ENCODE results near the gene SMIM38.
"Not testable (repeated sequence)": the region's sequence is repeated elsewhere in the genome, so short reads cannot be mapped to it uniquely, and the experiment has no call there.

The SMIM38 gene

GRCh38 chr11:69136471-69136870, 19.3 kb upstream of the SMIM38 start:
- DNase-seq (ENCODE audit: low read depth) = no peak
- no peak overlapping the region for H3K4me3 ChIP-seq (ENCODE audit: low read depth, low read length)

DNA sequence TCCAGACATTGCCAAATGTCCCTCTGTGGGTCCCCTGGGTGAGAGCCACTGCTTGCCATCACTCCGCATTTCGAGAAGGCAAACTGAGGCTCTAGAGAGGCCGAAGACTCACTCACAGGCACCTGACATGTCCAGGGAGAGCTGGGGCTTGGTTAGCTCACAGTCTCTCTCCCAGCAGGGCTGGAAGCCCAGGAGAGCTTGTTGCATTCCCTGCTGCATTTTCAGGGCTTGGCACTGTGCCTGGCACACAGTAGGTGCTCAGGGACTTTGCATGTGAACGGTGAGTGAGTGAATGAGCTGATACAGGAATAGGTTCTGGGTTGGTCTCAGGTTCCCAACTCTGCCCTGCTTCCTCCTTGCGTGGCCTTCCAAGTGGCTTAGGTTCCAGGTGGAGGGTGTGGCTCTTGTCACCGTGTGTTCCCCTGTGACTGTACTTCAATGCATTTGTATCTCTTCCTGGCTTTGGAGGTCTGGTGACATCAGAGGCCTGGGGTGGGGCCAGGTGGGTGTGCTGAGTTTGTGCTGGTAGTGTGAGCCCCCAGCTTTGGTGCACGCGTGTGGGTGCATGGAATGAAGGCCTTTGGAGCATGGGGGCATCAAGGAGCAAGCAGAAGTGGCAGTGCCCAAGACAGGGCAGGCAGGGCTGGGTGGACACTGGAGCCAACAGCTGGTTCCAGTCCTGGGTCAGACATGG, 18.4 kb upstream of the SMIM38 start:
- H3K4me3 ChIP-seq (ENCODE audit: low read depth, low read length) = no peak overlapping the region
- DNase-seq (ENCODE audit: low read depth) = no peak

GRCh38 chr11:69138265-69138664, 17.5 kb upstream of the SMIM38 start:
- H3K4me3 ChIP-seq (ENCODE audit: low read depth, low read length) = no peak overlapping the region
- DNase-seq (ENCODE audit: low read depth) = no peak

- not testable (repeated sequence) for DNase-seq (ENCODE audit: low read depth); H3K4me3 ChIP-seq (ENCODE audit: low read depth, low read length)
Measured at GRCh38 chr11:69140161-69140560, 15.6 kb upstream of the SMIM38 start.

DNA sequence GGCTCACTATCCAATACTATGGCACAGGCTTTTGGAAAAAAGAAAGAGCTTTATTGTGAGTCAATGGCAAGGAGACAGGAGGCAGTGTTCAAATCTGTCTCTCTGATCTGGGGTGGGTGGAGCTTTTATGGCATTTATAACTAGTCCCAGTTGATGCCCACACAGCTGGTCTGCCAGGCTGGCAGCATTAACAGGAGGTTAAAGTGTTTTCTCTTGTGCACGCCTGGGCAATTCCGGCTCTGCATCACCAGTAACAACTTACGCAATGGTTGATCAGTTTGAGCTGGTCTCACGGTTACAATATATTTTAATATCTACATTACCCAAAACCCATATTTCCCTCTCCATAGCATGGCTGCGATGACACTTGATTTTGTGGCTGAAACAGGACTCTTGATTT, 15.1 kb upstream of the SMIM38 start:
- no peak overlapping the region for H3K4me3 ChIP-seq (ENCODE audit: low read depth, low read length)
- no peak for DNase-seq (ENCODE audit: low read depth)

GRCh38 chr11:69141742-69142141, 14.0 kb upstream of the SMIM38 start:
- no peak for DNase-seq (ENCODE audit: low read depth)
- H3K4me3 ChIP-seq (ENCODE audit: low read depth, low read length) = no peak overlapping the region

DNA sequence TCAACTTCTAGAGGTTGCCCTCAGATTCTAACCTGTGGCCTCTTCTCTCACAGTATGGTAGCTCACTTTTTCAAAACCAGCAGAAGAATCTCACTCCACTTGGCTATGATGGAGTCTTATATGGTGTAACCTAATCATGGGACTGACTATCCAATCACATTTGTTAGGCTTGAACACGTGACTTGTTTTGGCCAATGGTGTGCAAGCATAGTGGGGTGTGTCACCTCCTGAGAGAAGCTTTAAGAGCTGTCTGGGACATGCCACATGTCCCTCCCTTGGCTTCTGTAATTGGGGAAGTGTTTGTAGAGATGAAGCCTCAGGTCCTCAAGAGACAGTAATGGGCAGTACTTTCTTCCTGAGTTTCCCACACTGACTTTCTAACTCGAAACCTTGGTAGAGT, 12.8 kb upstream of the SMIM38 start:
- no peak overlapping the region for H3K4me3 ChIP-seq (ENCODE audit: low read depth, low read length)
- DNase-seq (ENCODE audit: low read depth) = no peak

GRCh38 chr11:69144316-69145049, 11.3 kb upstream of the SMIM38 start:
- no peak overlapping the region for H3K4me3 ChIP-seq (ENCODE audit: low read depth, low read length)
- DNase-seq (ENCODE audit: low read depth) = no peak

DNA sequence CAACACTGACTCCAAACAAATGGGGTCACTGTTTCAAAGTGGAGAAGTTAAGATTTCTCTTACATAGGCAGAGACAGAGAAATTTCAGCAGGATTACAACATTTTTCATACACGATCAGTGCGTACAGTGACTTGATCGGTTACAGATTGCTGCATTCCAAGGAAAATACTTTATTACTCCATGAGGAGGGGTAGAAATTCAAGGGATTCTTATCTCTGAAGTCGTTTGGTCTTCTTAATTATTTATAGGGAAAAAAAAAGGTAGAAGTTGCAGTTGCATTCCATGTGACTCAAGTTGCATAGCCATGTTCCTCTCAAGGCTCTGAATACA, 10.7 kb upstream of the SMIM38 start:
- DNase-seq (ENCODE audit: low read depth) = no peak
- no peak overlapping the region for H3K4me3 ChIP-seq (ENCODE audit: low read depth, low read length)

DNA sequence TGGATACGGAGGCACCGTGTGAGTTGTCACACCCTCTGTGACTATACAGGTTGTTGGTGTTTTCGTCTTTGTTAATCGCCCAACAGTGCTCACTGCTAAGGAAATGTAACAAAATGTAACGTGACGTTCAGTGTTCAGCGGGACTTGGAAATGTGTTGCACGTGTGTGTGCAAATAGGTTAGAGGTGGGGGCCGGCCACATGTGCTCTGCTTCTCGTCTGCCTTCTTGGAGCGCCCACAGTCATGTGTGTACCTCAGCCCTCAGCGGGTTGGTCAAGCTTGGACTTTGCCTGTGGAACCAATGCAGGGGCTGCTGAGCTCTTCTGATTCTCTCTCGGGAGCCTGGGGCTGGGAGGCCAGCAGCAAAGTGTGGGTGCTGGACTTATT, 7.4 kb upstream of the SMIM38 start:
- H3K4me3 ChIP-seq (ENCODE audit: low read depth, low read length) = no peak overlapping the region
- no peak for DNase-seq (ENCODE audit: low read depth)

GRCh38 chr11:69148806-69149205, 6.9 kb upstream of the SMIM38 start:
- no peak for DNase-seq (ENCODE audit: low read depth)
- no peak overlapping the region for H3K4me3 ChIP-seq (ENCODE audit: low read depth, low read length)

- H3K4me3 ChIP-seq (ENCODE audit: low read depth, low read length); DNase-seq (ENCODE audit: low read depth): not testable (repeated sequence)
Measured at GRCh38 chr11:69149338-69150045, 6.2 kb upstream of the SMIM38 start.

DNA sequence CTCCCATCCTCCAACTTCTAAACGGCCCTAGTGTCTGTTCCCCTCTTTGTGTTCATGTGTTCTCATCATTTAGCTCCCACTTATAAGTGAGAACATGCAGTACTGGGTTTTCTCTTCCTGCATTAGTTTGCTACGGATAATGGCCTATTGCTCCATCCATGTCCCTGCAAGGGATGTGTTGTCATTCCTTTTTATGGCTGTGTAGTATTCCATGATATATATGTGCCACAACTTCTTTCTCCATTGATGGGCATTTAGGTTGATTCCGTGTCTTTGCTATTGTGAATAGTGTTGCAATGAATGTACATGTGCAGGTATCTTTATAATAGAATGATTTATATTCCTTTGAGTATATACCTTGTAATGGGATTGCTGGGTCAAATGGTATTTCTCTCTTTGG, 5.6 kb upstream of the SMIM38 start:
- no peak for DNase-seq (ENCODE audit: low read depth)

GRCh38 chr11:69151836-69152235, 3.9 kb upstream of the SMIM38 start:
- no peak for DNase-seq (ENCODE audit: low read depth)
- no peak overlapping the region for H3K4me3 ChIP-seq (ENCODE audit: low read depth, low read length)

More for the DNA sequence above, 5.6 kb upstream of the SMIM38 start:
- H3K4me3 ChIP-seq (ENCODE audit: low read depth, low read length) = no peak overlapping the region

DNA sequence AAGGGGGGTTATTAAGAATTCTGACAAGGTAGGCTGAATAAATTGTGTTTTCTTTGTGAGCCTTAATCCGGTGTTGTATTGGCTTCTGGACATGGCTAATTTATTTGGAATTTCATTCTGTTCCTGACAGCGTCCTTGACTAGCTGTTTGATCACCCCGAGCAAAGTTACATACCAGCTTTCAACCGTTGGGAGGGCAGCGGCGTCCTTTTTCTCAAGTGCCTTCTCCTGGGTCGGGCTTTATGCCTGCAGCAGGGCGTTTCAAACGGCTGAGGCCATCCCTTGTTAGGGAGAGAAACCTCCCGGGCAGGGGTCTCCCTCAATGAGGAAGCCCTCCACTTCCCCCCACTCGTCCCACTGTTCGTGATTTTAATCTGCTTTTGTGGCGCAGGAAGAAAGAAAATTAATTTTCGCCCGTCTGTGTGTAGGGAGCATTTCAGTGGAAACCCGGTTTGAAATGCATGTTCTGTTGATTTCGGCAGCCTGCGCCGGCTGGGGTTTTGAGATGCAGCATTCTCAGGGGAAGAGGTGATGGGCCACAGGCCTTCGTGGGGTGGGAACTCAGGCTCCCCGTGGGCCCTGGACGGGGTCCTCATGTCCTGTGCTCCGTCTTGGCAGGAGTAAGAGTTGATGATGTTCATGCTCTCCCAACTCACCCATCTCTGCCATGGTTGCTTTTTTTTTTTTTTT, 2.9 kb upstream of the SMIM38 start:
- DNase-seq (ENCODE audit: low read depth) = no peak
- H3K4me3 ChIP-seq (ENCODE audit: low read depth, low read length) = no peak overlapping the region

DNA sequence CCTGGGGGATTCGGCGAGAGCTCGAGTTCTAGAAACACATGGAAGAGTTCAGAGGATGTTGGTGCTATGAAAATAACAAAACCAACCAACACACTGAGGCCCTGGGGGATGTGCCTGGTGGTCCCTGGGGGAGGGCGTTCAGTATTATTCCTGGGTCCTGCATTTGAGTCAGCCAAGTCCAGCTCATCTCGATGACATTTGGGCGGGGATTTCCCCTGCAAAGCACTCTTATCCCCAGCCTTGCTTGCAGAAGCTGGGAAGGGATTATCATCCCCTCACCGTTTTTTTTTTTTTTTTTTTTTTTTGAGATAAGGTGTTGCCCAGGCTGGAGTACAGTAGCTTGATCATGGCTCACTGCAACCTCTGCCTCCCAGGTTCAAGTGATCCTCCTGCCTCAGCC, 2.1 kb upstream of the SMIM38 start:
- DNase-seq (ENCODE audit: low read depth) = no peak
- H3K4me3 ChIP-seq (ENCODE audit: low read depth, low read length) = no peak overlapping the region

DNA sequence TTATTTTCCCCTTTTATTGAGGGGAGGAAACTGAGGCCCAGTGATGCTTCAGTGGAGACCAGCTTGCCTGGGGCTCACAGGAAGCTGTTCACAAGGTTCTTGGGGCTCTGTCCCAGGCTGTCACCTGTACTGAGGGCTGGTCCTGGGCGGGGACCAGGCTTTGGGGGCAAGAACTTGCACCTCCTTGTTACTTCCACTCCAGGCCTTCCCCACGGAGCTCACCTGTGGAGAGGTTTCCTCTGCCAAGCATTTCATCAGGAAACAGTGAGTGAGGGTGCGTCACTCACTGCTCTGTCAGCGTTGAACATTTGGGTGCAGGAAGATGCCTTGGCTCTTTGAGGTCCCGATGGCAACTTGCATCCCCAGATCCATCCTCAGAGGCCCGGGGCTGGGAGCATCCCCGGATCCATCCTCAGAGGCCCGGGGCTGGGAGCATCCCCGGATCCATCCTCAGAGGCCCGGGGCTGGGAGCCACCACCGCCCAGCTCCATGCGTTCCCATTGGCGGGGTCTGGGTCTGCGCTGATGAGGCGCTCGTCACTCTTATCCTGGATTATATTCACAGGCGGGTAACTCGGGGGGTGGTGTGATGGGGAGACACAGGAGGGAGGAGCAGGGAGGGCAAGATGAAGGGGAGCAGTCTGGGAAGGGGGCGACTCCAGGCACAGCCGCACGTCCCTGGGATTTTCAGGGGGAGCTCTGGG, 1.4 kb upstream of the SMIM38 start:
- no peak for DNase-seq (ENCODE audit: low read depth)
- no peak overlapping the region for H3K4me3 ChIP-seq (ENCODE audit: low read depth, low read length)

DNA sequence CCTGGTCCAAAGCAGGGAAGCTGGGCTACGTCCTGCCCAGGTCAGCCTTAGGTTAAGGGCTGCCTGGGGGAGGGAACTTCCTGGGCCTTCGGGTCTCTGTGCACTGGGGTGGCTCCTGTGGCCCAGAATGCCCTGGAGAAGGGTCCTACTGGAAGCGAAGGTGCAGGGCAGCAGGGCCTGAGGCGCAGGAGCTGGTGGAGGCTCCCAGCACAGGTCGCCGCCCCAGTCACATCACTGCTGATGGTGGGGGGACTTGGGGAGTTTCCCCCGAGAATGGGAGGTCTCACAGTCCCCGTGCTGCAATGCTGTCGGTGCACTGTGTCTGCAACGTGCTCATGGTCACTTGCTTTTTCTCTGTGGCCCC, 815 bp upstream of the SMIM38 start:
- DNase-seq (ENCODE audit: low read depth) = no peak
- no peak overlapping the region for H3K4me3 ChIP-seq (ENCODE audit: low read depth, low read length)

DNA sequence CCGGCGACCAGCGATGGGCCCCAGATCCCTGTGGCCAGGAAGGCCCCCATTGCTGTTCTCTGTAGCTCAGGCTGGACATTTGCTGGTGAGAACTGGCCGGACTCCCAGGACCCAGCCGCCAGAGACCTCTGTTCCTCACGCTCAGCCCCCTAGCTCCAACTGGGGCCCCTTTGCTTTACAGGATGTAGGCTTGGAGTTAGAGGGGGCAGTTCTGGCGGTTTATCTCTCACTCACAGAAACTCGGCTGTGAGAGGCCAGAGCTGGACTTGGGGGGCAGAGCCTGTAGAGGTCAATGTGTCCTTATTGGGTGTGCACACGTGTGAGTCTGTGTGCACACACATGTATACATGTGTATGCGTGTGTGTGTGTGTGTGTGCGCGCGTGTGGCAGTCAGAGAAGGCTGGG, 502 bp downstream of the SMIM38 start:
- DNase-seq (ENCODE audit: low read depth) = no peak
- H3K4me3 ChIP-seq (ENCODE audit: low read depth, low read length) = no peak overlapping the region

DNA sequence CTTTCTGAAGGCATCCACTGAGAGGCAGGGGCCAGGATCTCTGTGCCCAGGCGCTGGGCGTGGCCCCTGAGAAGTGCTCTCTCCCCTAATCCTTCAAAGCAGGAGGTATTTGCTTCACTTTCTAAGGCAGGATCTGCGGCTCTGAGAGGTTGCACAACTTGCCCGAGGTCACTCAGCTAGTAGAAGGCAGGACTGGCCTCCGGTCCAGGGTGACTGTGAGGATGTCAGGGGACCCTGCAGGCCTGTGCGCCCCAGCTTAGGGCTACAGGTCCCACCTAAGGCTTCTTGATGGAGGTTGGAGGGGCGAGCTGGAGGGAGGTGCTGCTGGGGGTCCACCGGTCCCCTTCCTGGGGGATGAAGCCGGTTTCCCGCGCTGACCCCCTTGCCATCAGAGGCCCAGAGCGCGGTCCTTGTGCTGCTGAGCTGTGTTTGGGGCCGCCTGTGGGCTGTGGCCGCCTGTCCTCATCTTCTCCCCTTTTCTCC, 979 bp downstream of the SMIM38 start:
- H3K4me3 ChIP-seq (ENCODE audit: low read depth, low read length) = no peak overlapping the region
- DNase-seq (ENCODE audit: low read depth) = no peak

Data from skeletal muscle cell (primary cell).